Esophagus (tissue), 2 donors: ENCODE data around the gene PBX1. TPM values are rescaled to one million over a fixed set of nuclear protein-coding genes. Genes with fewer than 3 reads are reported as not detected.

Source experiments
- H3K27ac ChIP-seq, 2 donors: one replicate each; pipeline ENCODE4 v1.5.1; 2013; ENCODE audit warnings: low read depth in 2 of 2, mild to moderate bottlenecking in 2 of 2, inconsistent platforms in 1 of 2, low read length in 1 of 2, moderate library complexity in 1 of 2
- H3K27me3 ChIP-seq, 2 donors: one replicate each; pipeline ENCODE4 v1.6.1; 2013; ENCODE audit warnings: low read length in 2 of 2, control low read depth in 1 of 2, mild to moderate bottlenecking in 1 of 2; ENCODE audit not compliant: insufficient read depth in 2 of 2, control insufficient read depth in 1 of 2
- H3K36me3 ChIP-seq, 2 donors: one replicate each; pipeline ENCODE4 v1.6.1; 2013; ENCODE audit warnings: low read length in 1 of 2; ENCODE audit not compliant: control insufficient read depth in 2 of 2, insufficient read depth in 2 of 2
- H3K4me1 ChIP-seq, 2 donors: one replicate each; pipeline ENCODE4 v1.6.1; 2013; ENCODE audit warnings: low read length in 1 of 2; ENCODE audit not compliant: control insufficient read depth in 2 of 2, insufficient read depth in 2 of 2
- H3K4me3 ChIP-seq, 2 donors: one replicate each; pipeline ENCODE4 v1.5.1; 2013; ENCODE audit warnings: low read length in 2 of 2, mild to moderate bottlenecking in 2 of 2, low read depth in 1 of 2, moderate library complexity in 1 of 2
- H3K9me3 ChIP-seq, 2 donors: one replicate each; pipeline ENCODE4 v1.6.1; 2013; ENCODE audit warnings: mild to moderate bottlenecking in 2 of 2, low read depth in 1 of 2, low read length in 1 of 2, moderate library complexity in 1 of 2; ENCODE audit not compliant: control insufficient read depth in 2 of 2, insufficient read depth in 1 of 2
- WGBS, 2 donors: extraction: QIAGEN DNeasy Blood & Tissue Kit; methylation state at CpG; one replicate each; pipeline ENCODE4 v1.1.7; 2013; 5-methylcytosine and 5-hydroxymethylcytosine counted together
- polyA plus RNA-seq, 2 donors: library from polyadenylated mRNA; stranded (reverse); fragments of 200-250 nt; gene quantifications; one replicate each; pipeline ENCODE4 v1.2.3, GENCODE V29; 2013
- donor health status: healthy with polysubstance abuse.
- donor health status: Bipolar disorder and iron deficiency.

Gene PBX1
- polyA plus RNA-seq, 2 donors: 8.1 to 10.5 TPM

GRCh38 chr1:164858096-164858632 is 299.2 kb downstream of the PBX1 start:
- no peak overlapping the region for H3K27ac ChIP-seq
- WGBS, 2 donors: 85 to 86% methylated on average over 2 of the region's 2 CpGs
- H3K9me3 ChIP-seq: no peaks in the 10 kb centered on the region
- no peaks in the 10 kb centered on the region for H3K27me3 ChIP-seq
- H3K36me3 ChIP-seq: no peaks in the 10 kb centered on the region
- H3K4me3 ChIP-seq: no peak overlapping the region
- no peaks in the 10 kb centered on the region for H3K4me1 ChIP-seq

- H3K27ac ChIP-seq: no peak overlapping the region
- H3K4me3 ChIP-seq: no peak overlapping the region
- H3K4me1 ChIP-seq: no peaks in the 10 kb centered on the region
- H3K36me3 ChIP-seq: no peaks in the 10 kb centered on the region
- H3K27me3 ChIP-seq: no peaks in the 10 kb centered on the region
- no peaks in the 10 kb centered on the region for H3K9me3 ChIP-seq
Observed at GRCh38 chr1:164861632-164862031, 302.6 kb downstream of the PBX1 start.

- Histone ChIP-seq H3K4me1 (no peaks in the 10 kb centered on the region), H3K36me3 (no peaks in the 10 kb centered on the region), H3K9me3 (no peaks in the 10 kb centered on the region), H3K27ac (no peak overlapping the region), H3K4me3 (no peak overlapping the region), H3K27me3 (no peaks in the 10 kb centered on the region)
- 71 to 76% methylated on average over 4 of the region's 4 CpGs for WGBS, 2 donors
Observed at GRCh38 chr1:164863056-164863455, 304.1 kb downstream of the PBX1 start.

- H3K4me1 ChIP-seq: no peaks in the 10 kb centered on the region
- no peaks in the 10 kb centered on the region for H3K36me3 ChIP-seq
- WGBS, 2 donors: 84 to 96% methylated on average over 3 of the region's 3 CpGs
- no peaks in the 10 kb centered on the region for H3K9me3 ChIP-seq
- H3K4me3 ChIP-seq: no peak overlapping the region
- no peaks in the 10 kb centered on the region for H3K27me3 ChIP-seq
- H3K27ac ChIP-seq: no peak overlapping the region
Observed at GRCh38 chr1:164864161-164864560, 305.2 kb downstream of the PBX1 start.

- Histone ChIP-seq H3K27me3 (no peaks in the 10 kb centered on the region), H3K36me3 (no peaks in the 10 kb centered on the region), H3K9me3 (no peaks in the 10 kb centered on the region), H3K4me3 (no peak overlapping the region), H3K27ac (no peak overlapping the region), H3K4me1 (no peaks in the 10 kb centered on the region)
- WGBS, 2 donors: 80 to 90% methylated on average over 4 of the region's 4 CpGs
Observed at GRCh38 chr1:164865385-164865784, 306.4 kb downstream of the PBX1 start.

- Histone ChIP-seq H3K4me1 (no peaks in the 10 kb centered on the region), H3K36me3 (no peaks in the 10 kb centered on the region), H3K27ac (no peak overlapping the region), H3K9me3 (no peaks in the 10 kb centered on the region), H3K4me3 (no peak overlapping the region), H3K27me3 (no peaks in the 10 kb centered on the region)
- 88 to 91% methylated on average over 8 of the region's 8 CpGs for WGBS, 2 donors
Observed at GRCh38 chr1:164867590-164867989, 308.6 kb downstream of the PBX1 start.

GRCh38 chr1:164868990-164869389 is 310.0 kb downstream of the PBX1 start:
- Histone ChIP-seq H3K4me3 (no peak overlapping the region), H3K27ac (no peak overlapping the region), H3K27me3 (no peaks in the 10 kb centered on the region), H3K4me1 (no peaks in the 10 kb centered on the region), H3K36me3 (no peaks in the 10 kb centered on the region), H3K9me3 (no peaks in the 10 kb centered on the region)
- 69 to 76% methylated on average over 4 of the region's 4 CpGs for WGBS, 2 donors

- no peaks in the 10 kb centered on the region for H3K9me3 ChIP-seq
- 85 to 91% methylated on average over 3 of the region's 3 CpGs for WGBS, 2 donors
- no peak overlapping the region for H3K27ac ChIP-seq
- H3K4me3 ChIP-seq: no peak overlapping the region
- H3K27me3 ChIP-seq: no peaks in the 10 kb centered on the region
- H3K4me1 ChIP-seq: no peaks in the 10 kb centered on the region
- H3K36me3 ChIP-seq: no peaks in the 10 kb centered on the region
Observed at GRCh38 chr1:164875518-164875917, 316.5 kb downstream of the PBX1 start.

- no peaks in the 10 kb centered on the region for H3K4me1 ChIP-seq
- 84 to 86% methylated on average over 12 of the region's 12 CpGs for WGBS, 2 donors
- H3K27me3 ChIP-seq: no peaks in the 10 kb centered on the region
- H3K9me3 ChIP-seq: no peaks in the 10 kb centered on the region
- no peaks in the 10 kb centered on the region for H3K36me3 ChIP-seq
- no peak overlapping the region for H3K27ac ChIP-seq
- no peak overlapping the region for H3K4me3 ChIP-seq
Observed at GRCh38 chr1:164876398-164877116, 317.6 kb downstream of the PBX1 start.

GRCh38 chr1:164880199-164880598 is 321.2 kb downstream of the PBX1 start:
- no peaks in the 10 kb centered on the region for H3K4me1 ChIP-seq
- H3K36me3 ChIP-seq: no peaks in the 10 kb centered on the region
- H3K27ac ChIP-seq: no peak overlapping the region
- WGBS, 2 donors: 80 to 81% methylated on average over 3 of the region's 3 CpGs
- H3K27me3 ChIP-seq: no peaks in the 10 kb centered on the region
- H3K4me3 ChIP-seq: no peak overlapping the region
- H3K9me3 ChIP-seq: no peaks in the 10 kb centered on the region
